HG03103 (cell line): ENCODE results near the gene MAFG.

Experiments
- ATAC-seq: cut with Tn5 transposase; IDR thresholded peaks from one replicate; pipeline ENCODE4 v1.9.1; 2021; ENCODE audit warnings: low read depth; ENCODE audit not compliant: unreplicated experiment

Gene MAFG

DNA sequence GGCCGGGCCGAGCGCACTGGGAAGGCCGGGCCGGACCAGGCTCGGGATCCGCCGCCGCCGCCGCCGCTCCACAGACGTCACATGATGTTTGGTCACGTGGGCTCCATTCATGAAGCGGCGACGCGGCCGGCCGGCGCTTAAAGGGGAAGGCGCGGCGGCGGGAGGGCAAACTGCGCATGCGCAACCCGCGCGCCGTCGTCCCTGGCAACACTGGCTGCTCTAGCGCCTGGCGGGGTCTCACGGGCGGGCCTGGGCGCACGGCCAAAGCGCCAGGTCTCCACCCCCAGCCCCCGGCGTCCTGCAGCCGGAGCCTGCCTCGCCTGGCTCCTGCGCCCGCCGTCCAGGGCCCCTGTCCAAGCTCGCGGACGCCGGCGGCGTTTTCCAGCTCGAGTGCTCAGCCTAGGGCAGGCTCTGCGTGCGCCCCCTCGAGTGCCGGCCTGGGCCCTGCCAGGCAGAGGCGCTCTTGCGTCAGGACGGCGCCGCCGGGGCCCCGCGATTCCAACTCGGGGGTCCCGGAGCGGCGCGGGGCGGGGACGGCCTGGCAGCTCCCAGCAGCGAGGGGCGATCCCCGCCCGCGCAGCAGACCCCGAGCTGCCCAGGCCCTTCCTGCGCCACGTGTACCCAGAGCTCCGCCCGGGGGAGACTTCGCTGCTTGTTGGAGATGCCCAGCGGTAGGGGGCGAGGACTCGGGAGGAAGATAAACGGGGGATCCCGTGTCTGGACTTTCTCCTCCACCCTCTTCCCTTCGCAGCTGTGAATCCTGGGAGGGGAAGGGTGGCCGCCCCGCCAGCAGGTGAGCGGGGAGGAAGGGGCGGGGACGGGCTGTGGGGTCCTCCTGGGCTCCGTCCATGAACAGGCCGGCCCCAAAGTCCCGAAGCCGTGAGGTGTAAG is at the start of gene MAFG:
MAFG (minus strand) TSS at position 83 of the 891 bp plus-strand sequence. CDS start 4,550 bp downstream, outside the sequence.
- no peak for ATAC-seq

DNA sequence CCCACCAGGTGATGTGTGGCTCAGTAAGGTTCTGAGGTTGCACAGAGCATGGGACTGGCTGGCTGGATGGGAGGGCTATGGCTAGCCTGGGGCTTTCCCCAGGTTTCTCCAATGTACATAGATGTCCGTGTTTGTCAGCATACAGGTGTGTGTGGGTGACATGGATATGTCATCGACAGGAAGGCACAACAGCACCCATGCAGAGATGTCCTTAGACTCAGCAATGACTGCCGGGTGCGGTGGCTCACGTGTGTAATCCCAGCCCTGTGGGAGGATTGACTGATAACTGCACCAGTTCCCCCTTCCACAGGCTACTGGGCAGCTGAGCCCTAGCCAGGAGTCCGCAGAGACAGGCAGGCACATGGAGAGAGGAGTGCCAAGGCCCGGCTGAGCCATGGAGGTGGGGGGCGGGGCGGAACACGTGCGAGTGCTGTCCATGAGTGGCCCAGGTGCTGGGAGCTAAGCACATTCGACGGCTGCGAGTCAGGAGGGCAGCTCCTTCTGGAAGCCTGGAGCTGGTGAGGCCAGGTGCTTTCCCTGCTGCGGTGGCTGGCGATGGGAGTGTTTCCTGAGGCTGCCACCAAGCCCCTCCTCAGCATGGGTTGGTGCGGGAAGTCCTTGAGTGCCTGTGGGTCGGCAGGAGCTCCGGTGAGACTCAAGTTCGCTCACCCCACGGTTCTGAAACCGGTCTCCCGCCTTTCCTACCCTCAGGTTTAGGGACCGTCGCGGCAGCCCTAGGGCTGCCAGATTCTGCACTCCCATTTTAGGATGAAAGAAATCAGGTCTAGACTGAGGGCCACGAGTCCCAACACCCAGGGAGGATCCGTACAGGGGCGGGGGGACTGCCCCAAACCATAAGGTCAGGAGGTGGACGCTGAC is 49.0 kb upstream of the MAFG start:
- ATAC-seq, result no peak

DNA sequence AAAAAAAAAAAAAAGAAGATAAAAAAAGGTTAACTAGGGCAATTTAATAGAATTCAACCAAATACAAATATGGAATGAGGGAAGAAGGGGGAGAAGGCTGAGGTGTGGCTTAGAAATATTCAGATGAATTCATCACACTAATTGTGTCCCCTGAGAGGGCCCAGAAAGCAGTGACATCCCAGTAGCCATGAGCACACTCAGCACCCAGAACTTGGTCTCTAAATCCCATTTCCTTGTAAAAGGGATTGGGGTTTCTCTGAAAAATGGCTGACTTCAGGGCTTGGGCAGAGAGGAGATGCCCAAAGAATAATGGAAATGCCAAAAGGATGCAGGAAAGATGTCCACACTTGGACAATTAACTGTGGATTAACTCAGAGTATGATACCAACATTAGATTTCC is 45.9 kb upstream of the MAFG start:
- no peak for ATAC-seq

DNA sequence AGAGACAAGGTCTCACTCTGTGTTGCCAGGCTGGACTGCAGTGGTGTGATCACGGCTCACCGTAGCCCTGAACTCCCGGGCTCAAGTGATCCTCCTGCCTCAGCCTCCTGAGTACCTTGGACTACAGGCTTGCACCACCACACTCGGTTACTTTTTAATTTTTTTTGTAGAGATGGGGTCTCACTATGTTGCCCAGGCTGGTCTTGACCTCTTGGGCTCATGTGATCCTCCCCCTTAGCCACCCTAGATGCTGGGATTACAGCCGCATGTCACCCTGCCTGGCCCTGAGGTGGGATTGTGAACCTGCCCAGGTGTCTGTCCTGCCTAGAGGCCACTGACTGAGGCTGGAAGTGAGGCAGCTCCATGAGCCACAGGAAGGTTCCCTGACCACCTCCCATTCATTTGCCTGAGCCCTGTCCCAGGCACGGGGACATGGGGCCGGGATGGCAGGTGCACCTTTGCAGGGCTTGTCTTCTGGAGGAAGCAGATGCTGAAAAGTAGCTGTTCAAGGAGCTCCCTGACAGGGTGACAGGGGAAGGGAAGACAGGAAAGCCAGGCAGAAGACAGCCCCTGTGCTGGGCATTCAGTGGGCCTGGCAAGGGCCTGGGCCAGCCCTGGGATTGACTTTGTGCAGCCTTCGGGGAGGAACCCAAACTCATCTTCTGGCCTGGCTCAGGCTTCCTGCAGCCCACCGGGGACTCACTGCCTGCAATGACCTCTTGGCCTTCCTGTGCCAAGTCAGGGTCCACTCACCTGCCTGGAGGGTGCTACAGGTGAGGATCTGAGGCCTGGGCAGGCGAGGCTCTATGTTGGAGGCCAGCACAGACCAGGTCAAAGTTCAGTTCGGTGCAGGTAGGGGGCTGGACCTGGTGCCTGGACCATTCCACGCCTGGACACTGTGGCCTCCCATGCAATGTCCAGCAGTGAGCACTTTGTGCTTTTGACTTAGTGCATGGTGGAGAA is 41.6 kb upstream of the MAFG start:
- ATAC-seq, result no peak

DNA sequence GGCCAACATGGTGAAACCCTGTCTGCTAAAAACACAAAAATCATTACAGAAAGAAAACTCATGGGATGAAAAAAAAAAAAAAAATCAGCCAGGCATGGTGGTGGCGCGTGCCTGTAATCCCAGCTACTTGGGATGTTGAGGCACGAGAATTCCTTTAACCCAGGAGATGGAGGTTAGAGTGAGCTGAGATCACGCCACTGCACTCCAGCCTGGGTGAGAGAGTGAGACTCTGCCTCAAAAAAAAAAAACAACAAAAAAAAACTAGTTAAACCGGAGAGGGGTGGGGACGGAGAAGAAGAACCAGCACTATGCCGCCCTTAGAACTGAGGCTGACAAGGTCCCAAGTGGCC is 40.8 kb upstream of the MAFG start:
- ATAC-seq, result no peak

DNA sequence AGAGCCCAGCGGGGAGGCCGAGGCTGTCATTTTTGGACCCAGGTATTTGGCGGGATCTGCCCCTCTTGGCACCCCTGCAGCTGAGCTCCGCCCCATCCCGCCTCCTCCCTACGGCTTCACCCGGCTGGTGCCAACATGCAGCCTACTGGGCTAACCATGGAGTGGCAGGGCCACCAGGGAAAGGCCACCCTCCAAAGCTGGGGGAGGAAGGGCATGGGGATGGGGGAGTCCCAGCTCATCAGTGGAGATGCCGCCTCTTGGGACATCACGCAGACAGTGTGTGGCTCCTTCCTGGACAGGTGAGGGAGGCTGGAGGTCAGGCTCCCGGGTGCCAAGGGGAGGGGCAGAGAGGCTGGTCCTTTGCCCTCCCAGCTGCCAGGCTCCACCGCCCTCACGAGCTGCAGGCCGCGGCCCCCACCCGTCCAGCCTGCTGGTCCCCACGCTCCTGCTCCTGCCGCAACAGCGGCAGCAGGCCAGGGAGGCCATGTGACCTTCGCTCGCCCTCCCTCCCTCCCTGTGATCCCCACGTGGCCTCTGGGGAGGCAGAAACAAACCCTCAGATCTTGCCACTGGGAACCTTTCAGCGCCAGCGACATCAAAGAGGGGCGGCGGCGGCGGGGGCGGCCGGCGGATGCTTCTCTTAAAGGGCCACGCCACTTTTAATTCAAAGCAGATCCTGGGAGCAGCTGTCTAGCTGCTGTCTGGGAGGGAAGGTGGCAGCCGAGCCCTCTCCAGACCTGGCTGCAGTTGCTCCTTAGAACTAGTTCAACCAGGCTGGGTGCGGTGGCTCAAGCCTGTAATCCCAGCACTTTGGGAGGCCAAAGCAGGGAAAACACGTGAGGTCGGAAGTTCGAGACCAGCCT is 40.2 kb upstream of the MAFG start:
- ATAC-seq, result no peak

DNA sequence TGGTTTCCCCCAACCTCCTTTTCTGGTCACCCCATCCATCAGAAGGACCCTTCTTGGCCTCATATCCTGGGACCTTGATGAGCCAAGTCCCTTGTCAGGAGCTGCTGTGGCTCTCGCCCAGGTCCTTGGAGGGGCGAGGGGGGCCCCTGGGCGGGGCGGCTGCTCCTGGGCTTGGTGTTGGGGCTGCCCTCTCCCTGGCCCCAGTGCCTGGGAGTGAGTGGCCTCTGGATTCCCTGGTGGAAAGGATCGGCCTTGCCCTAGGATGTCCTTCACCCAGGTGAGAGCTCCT is 39.7 kb upstream of the MAFG start:
- ATAC-seq, result no peak

DNA sequence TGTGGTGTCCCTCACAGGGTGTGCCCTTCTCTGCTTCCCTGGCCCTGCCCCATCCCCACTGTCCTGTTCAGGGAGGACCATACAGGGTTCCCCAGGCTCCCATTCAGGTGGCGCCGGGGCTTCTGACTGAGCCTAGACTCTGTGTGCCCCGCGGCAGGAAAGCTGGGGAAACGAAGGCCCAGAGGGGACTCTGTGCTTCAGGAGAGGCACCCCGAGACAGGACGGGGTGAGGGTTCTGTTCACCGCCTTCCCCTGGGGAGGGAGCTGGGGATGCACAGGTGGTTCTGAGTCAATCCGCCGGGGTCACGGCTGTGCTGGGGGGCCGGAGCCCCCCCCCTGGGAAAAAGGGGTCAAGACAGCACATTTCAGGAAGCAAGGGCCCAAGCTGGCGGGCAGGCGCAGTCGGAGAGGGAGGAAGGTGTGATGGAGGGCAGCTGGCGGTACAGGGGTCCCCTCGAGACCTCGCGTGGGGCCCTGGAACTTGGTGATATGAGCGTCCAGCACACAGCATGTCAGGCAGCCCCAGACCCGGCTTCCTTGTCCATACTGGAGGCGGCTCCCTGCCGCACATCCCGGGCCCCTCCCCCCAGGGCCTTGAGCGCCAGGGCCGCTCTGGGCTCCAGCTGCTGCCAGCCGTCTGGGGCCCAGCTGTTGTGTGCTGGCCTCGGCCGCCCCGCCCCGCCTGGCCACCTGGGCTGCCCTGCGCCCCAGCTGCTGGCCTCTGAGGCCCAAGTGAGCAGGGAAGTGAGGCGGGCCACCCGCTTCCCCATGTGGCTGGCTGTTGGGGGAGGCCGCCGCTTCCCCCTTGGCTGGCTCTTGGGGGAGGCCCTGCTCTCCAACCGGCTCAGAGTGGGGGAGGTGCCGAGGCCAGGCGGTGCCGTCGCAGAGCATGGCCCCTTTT is 39.1 kb upstream of the MAFG start:
- ATAC-seq, result no peak

DNA sequence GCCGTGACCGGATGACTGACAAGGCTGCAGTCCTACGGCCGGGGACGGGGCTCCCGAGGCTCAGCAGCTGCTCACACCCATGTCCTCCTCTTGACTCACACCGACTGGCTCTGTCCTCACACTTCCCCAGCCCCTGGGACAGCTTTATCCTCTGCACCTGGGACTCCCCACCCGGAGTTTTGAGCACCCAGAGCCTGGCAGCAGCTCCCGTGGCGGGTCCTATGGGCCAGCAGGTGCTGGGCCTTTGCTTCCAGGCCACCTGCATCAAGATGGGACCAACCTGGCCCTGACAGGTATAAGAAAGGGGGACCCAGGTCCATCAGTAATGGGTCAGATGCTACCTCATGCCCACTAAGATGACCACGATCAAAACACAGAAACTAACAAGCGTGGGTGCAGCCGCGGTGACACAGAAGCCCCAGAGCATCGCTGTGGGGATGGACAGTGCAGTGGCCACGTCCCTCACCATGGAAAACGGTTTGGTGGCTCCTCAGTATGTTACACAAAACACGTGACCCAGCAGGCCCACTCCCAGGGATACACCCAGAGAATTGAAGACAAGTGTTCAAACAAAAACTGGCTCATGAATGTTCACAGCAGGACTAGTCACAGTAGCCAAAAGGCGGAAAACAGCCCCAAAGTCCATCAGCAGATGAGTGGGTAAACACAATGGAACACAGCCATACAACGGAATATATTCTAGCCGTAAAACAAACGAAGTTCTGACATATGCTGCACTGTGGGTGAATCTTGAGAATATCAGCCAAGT is 36.7 kb upstream of the MAFG start:
- ATAC-seq, result no peak

DNA sequence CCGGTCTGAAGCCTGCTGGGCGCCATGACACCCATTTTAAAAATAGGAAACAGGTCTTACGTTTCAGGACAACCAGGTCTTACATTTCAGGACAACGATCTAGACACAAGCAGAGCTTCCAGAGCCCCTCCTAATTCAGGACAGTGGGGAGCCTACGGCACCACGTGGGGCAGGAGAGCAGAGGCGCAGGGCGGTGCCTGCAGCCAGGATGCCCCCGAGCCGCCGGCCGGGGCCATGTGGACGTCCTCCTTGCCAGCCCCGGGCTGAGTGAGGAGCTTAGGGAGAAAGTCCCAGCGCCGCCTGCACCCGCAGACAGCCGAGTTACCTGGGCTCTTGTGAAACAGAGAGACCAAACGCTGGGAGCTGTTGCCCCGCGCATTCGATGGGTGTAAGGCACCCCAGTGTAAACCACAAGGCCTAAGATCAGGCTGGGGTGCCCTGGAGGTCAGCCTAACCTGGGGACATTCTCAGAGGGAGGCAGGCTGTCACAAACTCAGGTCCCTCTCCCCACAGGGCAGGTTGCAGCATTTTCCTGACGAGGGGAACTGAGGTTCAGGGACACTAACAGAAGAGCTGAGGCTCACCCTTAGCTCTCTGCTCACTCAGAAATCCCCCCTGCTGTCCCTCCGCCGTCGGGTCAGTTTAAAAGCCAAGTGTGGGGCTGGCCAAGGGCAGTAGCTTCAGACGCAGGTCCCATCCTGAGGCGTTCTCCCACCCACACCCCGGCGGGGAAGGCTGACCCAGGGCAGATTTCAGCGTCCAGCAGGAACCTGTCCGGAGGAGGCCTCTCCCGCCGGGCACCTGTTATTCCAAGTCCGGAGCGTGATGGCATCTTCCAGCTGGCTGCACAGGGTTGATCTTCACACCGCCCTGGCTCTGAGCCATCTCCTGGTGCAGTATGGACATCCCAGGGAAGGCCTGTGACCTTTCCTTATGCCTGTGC is 35.2 kb upstream of the MAFG start:
- no peak for ATAC-seq

DNA sequence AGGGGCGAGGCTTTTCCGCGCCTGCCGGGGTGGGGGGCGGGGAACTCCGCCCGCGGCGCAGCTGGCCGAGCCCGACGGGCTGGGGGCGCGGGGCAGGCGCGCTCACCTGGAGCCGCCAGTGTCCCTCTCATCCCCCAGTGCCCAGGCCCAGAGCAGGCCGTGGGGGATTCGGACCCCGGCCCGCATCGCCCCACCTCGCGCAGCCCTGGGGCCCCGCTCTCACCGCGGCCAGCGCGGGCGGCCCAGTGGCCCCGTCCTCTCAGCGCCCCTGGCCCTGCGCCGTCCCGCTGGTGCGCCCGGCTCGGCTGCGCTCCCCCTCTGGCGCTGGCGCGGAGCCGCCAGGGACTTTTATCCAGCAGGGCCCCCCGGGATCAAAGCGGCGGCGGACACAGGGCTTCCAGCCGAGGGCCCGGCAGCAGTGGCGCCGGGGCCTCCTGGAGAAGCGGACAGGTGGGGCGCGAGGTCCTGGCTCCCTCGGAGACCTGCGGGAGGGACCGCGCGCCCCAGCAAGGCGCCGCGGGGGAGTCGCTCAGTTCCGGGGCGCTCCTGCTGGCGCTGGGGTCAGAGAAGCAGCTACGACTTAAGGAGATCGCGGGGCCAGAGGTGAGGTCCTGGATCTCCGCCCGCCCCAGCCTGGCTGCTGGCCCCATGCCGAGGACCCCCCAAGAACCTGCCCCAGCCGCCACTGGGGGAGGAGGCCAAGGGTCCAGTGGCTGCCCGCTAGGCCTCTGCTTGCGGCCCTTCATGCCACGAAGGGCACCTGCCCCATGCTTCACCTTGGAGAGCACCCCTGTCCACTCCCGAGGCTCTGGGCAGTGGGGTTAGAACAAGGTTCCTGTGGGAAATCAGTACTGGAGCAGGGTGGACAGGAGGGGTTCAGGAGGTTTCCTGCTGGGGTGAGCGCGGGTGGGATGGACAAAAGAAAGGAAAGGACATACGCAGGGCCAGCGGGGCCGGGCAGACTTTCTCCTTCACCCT is 34.3 kb upstream of the MAFG start:
- ATAC-seq, result no peak

DNA sequence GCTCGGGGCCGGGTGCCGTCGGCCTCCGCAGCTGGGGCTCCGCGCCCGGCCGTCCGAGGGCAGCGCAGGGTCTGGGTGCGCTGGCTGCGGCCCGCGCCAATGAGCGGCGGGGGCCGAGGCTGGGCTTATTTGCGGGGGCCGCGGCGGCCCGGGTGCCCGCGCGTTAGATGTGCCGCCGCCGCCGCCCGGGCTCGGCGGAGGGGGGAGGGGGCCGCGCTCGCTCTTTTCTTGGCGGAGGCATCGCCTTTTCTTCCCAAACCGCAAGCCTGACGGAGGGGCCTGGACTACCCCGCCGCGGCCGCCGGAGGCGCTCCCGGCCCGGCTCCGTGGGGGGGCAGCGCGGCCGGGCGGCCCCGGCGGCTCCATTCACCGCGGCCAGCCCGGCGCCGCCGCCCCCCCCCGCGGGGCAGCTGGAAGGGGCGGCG is 33.6 kb upstream of the MAFG start, which contains the start of gene NOTUM:
NOTUM (minus strand) TSS at position 101 of the 425 bp plus-strand sequence. CDS start 278 bp downstream, outside the sequence.
- no peak for ATAC-seq

DNA sequence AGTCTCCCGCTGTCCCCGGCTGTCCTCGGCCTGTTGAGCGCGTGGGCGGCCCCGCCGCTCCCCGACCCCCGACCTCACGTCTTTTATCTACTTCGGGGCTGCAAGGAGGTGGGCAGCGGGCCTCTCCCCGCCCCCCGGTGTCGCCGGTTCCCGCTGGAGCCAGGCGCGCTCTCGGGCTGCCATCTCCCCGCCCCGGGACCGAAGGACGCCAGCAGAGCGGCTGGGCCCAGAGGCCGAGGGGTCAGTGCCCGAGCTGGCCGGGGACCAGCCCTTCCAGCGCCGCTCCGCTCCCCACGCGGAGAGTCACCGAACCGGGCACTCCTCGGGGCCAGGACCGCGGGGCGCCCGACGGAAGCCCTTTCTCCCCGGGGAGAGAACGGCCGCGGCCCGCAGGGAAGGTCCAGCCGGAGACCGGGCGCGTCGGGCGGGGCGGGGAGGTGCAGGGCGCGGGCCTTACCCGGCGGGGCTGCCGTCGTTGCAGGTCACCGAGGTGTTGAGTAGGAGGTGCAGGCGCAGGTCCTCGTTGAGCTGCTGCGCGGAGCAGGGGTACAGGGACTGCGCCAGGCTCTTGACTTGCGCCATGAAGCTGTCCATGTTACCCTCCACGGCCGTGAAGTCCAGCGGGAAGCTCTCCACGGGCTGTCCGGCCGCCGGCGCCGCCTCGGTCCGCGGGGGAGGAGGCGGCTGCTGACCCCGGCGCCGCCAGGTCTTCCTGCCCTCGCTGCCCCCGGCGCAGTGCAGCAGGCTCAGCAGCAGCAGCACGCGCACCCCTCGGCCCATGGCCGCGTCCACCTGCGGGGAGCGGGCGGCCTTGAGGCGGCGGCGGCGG is 32.8 kb upstream of the MAFG start:
- no peak for ATAC-seq

DNA sequence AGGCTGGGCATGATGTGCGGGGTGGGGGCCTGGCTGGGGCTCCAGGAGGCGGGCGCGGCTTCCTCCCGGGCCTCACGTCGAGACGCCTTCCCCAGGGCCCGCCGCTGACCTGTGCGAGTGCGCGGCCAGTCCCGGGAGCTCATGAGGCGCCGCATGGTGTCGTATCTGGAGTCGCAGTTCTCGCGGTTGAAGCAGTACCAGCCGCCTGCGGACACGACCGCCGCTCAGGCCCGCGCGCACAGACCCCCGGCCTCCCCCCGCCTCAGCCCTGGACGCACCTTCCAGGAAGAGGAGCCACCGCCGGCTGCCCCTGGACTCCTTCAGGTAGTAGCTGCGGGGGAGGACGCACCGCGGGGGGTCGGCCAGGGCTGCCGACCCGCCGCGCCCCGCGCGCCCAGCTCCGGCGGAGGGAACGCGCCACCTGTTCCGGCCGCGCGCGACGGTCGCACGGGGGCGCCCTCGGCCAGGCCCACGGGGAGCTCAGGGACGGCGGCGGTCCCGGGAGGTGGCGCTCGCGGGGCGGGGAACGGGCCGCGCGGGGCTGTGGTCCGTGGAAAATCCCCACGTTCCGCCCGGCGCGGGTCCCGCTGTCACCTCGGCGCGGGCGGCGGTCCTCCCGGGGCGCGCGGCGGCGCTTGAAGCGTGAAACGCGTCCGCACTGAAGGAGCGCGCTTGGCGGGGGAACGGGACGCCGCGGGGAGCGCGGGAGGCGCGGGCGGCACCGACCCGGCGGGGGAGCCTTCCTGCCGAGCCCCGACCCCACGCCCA is 32.0 kb upstream of the MAFG start:
- ATAC-seq, result no peak
